OCI-LY3 (cell line): ENCODE results near the gene GSTM4.

Experiments used
- CTCF ChIP-seq: fragments of 200-600, 300-600 bp; sonication (generic); IDR thresholded peaks from 2 replicates; pipeline ENCODE4 v1.5.1; 2014; ENCODE audit warnings: antibody characterized with exemption, low read length, low read depth
- EZH2phosphoT487 ChIP-seq: fragments of 200-600 bp; shearing (Covaris generic); IDR thresholded peaks from 2 replicates; pipeline ENCODE4 v1.6.1; 2018; ENCODE audit warnings: antibody characterized with exemption, mixed run types, low read depth

DNA sequence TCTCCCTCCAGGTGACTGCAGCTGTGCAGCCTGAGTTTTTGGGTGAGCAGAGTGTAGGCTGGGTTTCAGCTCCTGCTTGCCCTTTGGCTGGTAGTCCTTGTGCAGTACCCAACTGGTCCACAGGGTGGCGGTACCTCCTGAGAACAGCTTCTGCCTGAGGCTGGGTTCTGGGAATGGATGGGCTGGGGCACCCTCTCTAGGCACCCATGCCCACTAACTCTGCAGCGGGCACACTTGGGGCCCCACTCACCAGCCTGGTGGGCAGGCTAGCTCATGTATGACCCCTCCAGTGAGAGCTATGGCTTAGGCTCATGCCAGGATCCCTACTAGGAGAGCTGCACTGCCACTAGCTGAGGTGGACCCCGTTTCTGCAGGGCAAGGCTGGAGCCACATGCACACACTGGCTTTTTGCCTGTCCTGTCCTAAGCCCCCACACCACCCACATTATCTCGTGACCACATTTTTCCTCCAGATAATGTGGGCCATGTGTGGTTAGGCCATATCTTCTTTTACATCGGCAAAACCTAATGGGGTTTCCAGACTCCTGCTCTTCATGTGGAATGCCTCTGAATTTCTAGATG, 15.5 kb upstream of the GSTM4 start:
- TF ChIP-seq CTCF: peak; percentile 71
- TF ChIP-seq EZH2phosphoT487: no peak
